22Rv1 (cell line): Measurements from ENCODE around the gene SPTLC3.

Source experiments
- ZFX ChIP-seq: fragments of 450-650 bp; IDR thresholded peaks from 2 replicates; pipeline ENCODE4 v1.6.1; 2017; ENCODE audit warnings: antibody characterized with exemption, borderline replicate concordance
- TF ChIP-seq, protein P1 (sequence below): fragments of 450-650 bp; IDR thresholded peaks from 2 replicates; pipeline ENCODE4 v1.5.1; 2017; ENCODE audit warnings: mild to moderate bottlenecking

DNA sequence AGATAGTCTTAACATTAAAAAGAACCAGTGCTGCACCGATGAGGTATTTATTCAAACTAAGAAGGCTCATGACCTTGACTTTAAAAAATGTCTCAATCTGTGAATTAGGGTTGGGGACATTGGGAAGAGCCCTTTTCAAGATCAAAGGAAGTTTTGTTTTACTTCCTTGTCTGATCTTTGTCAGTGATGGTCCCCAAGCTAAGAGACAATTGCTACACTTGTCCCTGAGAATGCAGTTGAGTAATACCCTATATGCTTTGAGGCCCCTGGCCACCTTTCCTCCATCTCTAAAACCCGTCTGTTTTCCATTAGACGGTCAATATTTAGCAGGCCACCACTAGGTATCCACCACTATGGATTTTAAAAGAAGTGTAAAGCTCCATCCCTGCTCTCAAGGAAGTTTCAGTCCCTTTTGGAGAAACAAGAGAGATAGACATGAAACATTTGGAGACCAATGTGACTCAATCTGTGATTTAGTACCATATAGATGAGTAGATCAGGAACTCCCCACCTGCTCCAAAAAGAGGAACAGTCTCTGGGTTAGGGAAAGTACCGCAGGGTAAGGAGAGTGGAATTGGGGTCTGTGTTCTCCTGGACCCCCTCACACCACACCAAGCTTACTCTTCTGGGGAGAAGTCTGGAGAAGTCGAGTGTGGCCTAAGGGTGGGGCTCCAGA, 113.2 kb downstream of the SPTLC3 start:
- TF ChIP-seq, protein P1, sequence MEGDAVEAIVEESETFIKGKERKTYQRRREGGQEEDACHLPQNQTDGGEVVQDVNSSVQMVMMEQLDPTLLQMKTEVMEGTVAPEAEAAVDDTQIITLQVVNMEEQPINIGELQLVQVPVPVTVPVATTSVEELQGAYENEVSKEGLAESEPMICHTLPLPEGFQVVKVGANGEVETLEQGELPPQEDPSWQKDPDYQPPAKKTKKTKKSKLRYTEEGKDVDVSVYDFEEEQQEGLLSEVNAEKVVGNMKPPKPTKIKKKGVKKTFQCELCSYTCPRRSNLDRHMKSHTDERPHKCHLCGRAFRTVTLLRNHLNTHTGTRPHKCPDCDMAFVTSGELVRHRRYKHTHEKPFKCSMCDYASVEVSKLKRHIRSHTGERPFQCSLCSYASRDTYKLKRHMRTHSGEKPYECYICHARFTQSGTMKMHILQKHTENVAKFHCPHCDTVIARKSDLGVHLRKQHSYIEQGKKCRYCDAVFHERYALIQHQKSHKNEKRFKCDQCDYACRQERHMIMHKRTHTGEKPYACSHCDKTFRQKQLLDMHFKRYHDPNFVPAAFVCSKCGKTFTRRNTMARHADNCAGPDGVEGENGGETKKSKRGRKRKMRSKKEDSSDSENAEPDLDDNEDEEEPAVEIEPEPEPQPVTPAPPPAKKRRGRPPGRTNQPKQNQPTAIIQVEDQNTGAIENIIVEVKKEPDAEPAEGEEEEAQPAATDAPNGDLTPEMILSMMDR: no peak
- no peak for TF ChIP-seq ZFX
